HG02642 (cell line): Measurements from ENCODE around the gene TLDC2.
"Not testable (repeated sequence)": the region's sequence is repeated elsewhere in the genome, so short reads cannot be mapped to it uniquely, and the experiment has no call there.

Source experiments
- ATAC-seq: cut with Tn5 transposase; IDR thresholded peaks from one replicate; pipeline ENCODE4 v1.9.1; 2021; ENCODE audit warnings: mild to moderate bottlenecking; ENCODE audit not compliant: unreplicated experiment, poor library complexity

Gene TLDC2

GRCh38 chr20:36904690-36905089 lies 28.8 kb downstream of the TLDC2 start:
- no peak for ATAC-seq

DNA sequence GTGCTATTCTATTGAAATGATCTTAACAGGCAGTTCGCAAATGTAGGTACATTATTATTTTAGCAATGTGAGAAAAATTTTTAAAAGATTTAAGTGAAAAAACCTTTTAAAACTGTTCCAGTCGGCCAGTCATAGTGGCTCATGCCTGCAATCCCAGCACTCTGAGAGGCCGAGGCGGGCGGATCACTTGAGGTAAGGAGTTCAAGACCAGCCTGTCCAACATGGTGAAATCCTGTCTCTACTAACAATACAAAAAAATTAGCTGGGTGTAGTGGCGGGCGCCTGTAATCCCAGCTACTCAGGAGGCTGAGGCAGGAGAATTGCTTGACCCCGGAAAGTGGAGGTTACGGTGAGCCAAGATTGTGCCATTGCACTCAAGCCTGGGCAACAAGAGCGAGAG lies 29.6 kb downstream of the TLDC2 start:
- not testable (repeated sequence) for ATAC-seq

DNA sequence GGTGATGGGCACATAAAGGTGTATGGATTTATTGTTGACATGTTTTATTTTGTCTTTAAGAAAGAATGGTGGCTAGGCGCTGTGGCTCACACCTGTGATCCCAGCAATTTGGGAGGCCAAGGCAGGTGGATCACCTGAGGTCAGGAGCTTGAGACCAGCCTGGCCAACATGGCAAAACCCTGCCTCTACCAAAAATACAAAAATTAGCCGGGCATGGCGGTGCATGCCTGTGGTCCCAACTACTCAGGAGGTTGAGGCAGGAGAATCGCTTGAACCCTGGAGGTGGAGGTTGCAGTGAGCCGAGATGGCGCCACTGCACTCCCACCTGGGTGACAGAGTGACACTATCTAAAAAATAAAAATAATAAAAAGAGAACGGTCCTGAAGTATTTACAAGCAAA lies 30.1 kb downstream of the TLDC2 start:
- ATAC-seq, result not testable (repeated sequence)

DNA sequence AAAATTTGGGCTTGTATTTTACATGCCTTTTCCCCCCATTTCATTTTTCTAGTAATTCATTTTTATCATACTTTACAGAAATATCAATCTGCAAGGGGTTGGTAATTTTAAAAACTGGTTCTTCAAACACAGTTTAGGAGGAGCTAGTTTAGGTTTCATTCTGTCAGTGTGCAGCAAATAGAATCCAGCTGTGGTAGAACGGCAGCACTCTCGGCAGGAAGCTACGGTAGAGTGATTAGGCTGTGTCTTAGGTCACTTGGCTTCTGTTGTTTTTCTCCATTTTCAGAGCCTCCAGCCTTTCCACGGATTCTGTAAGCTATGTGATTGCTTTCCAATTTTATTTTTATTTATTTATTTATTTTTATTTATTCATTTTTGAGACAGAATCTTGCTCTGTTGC lies 32.7 kb downstream of the TLDC2 start:
- no peak for ATAC-seq

DNA sequence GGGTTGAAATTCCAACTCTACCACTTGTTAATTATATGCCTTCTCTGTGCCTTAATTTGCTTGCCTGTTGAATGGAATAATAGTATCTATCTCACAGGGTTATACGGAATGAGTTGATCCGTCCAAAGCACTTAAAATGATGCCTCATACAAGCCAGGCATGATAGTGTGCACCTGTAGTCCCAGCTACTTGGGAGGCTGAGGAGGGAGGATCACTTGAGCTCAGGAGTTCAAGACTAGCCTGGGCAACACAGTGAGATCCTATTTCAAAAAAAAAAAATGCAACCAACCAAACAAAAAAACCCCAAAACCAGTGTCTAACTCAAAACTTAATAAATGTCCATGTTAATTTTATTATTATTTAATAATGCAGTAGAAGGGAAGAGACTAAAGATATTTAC lies 40.3 kb downstream of the TLDC2 start:
- ATAC-seq, result no peak

GRCh38 chr20:36917240-36917639 lies 41.3 kb downstream of the TLDC2 start:
- no peak for ATAC-seq

GRCh38 chr20:36917943-36918342 lies 42.0 kb downstream of the TLDC2 start:
- no peak for ATAC-seq

DNA sequence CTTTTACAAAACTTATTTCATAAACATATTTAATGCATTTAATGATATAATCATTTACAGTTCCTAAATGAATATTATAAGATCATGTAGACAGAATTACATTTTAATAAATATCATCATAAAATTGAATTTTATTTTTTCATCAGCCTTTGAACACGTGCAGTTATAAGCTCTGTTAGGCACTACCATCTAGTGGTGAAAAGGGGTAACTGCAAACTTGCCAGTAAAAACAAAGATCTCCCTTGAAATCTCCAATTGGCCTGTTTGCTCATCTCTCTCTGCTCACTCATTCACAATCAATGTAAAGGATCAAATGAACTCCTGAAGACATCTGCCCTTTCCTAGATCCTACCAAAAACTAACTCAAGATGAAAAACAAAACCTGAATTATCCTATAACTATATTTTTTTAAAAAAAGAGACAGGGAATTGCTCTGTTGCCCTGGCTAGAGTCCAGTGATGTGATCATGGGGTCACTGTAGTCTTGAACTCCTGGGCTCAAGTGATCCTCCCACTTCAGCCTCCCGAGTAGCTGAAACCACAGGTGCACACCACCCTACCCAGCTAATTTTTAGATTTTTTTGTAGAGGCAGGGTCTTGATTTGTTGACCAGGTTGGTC lies 43.9 kb downstream of the TLDC2 start:
- ATAC-seq, result no peak

DNA sequence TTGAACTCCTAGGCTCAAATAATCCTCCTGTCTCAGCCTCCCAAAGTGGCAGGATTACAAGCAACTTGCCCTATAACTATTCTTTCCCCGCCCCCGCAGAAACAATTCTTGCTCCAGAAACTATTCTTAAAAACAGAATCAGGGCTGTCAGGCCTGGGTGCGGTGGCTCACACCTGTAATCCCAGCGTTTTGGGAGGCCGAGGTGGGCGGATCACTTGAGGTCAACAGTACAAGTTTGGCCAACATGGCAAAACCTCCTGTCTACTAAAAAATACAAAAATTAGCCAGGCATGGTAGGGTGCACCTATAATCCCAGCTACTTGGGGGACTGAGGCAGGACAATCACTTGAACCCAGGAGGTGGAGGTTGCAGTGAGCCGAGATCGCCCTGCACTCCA lies 44.4 kb downstream of the TLDC2 start:
- no peak for ATAC-seq

DNA sequence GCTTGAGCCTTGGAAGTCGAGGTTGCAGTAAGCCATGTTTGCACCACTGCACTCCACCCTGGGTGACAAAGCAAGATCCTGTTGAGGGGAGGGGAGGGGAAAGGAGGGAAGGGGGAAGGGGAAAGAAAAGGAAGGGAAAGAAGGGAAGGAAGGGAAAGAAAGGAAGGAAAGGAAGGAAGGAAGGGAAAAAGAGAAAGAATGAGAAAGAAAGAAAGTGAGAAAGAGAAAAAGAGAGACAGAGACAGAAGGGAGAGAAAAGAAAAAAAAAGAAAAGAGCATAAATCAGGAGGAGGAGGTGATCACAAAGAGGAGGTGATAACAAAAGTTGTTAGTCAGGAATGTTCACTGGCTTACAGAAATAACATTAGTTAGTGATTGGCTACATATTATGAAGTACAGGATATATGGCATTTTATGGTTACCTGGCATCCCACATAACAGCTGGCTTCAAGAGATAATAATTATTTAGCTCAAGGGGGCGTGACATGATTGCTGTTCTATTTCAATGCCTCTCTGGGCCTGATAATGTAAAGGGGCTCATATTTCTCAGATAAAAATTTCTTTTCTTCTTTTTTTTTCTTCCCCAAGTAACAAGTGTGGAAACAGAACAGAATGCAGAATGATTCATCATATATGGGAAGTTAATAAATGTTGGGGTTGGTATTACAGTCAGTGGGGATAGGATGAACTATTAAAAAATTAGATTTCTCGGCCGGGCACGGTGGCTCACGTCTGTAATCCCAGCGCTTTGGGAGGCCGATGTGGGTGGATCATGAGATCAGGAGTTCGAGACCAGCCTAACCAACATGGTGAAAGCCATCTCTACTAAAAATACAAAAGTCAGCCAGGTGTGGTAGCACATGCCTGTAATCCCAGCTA lies 48.5 kb downstream of the TLDC2 start:
- no peak for ATAC-seq

- no peak for ATAC-seq
These were observed 49.3 kb downstream of the TLDC2 start for GRCh38 chr20:36925234-36925633.

- no peak for ATAC-seq
These were observed 50.8 kb downstream of the TLDC2 start for GRCh38 chr20:36926653-36927200.

DNA sequence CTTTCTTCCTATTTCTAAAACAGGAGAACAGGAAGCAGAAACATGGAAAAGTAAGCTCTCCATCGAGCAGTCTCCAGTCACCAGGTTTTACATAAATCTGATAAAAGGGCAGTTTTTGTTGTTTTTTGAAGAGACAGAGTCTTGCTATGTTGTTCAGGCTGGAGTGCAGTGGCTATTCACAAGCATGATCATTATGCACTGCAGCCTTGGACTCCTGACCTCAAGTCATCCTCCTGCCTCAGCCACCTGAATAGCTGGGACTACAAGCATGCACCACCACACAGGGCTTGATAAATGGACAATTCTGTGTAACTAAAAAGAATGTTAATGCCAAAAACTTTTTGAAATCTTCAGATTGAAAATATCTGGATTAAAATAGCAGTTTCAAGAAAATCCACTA lies 51.8 kb downstream of the TLDC2 start:
- ATAC-seq, result no peak

GRCh38 chr20:36929290-36929689 lies 53.4 kb downstream of the TLDC2 start:
- ATAC-seq, result no peak

DNA sequence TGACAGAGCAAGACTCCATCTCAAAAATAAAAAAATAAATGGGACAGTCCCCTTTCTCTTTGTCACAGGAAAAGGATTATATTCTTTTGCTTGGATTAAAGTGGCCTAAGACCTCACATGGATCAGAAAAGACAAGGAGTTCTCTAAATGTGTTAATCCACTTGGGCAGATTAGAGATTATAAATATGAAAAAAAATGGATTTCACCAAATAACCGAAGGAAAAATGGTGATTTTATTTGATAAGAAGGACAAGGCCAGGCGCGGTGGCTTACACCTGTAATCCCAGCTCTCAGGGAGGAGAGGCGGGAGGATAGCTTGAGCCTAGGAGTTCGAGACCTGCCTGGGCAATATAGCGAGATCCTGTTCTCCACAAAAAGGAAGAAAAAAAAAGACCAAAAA lies 53.8 kb downstream of the TLDC2 start:
- no peak for ATAC-seq

DNA sequence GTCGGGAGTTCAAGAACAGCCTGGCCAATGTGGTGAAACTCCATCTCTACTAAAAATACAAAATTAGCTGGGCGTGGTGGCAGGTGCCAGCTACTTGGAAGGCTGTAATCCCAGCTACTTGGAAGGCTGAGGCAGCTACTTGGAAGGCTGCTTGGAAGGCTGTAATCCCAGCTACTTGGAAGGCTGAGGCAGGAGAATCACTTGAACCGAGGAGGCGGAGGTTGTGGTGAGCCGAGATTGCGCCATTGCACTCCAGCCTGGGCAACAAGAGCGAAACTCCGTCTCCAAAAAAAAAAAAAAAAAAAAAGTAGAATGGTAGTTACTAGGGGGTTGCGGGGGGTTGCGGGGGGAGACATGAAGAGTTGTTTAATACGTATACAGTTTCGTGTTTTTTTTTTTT lies 56.1 kb downstream of the TLDC2 start:
- ATAC-seq, result not testable (repeated sequence)

GRCh38 chr20:36932476-36933426 lies 56.8 kb downstream of the TLDC2 start:
- no peak for ATAC-seq

- not testable (repeated sequence) for ATAC-seq
These were observed 57.6 kb downstream of the TLDC2 start for GRCh38 chr20:36933571-36933970.

DNA sequence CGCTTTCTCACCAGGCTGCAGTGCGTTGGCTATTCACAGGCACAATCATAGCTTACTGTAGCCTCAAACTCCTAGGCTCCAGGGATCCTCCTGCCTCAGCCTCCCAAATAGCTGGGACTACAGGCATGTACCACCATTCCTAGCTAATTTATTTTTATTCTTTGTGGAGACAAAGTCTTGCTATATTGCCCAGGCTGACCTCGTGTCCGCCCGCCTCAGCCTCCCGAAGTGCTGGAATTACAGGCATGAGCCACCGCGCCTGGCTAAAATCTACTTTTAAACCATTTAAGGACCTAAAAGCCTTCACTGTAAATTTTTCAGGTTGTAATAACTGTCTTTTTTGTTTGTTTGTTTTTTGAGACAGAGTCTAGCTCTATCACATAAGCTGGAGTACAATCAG lies 60.4 kb downstream of the TLDC2 start:
- no peak for ATAC-seq

GRCh38 chr20:36936761-36937401 lies 60.9 kb downstream of the TLDC2 start:
- ATAC-seq, result not testable (repeated sequence)
